ENCODE results near the gene HNRNPUL2.
"Not testable (repeated sequence)": the region's sequence is repeated elsewhere in the genome, so short reads cannot be mapped to it uniquely, and the experiment has no call there.

The HNRNPUL2 gene

GRCh38 chr11:62705880-62706849 lies 21.1 kb downstream of the HNRNPUL2 start:
- Histone ChIP-seq H3K4ac (ENCODE audit: low read depth, low read length) (peak overlapping the region; percentile 24), H4K12ac (ENCODE audit: low read depth, low read length) (peak overlapping the region; percentile 13), H3K4me1 (ENCODE audit: control insufficient read depth in 1 of 2, insufficient read depth in 2 of 2, low read length in 2 of 2) (peaks cover 25 to 30% of the 10 kb centered on the region in 2 experiments), H3K79me1 (ENCODE audit: low read length) (peaks cover 22% of the 10 kb centered on the region), H3K36me3 (ENCODE audit: control insufficient read depth in 1 of 2, insufficient read depth in 2 of 2, low read length in 2 of 2) (peaks cover 4 to 14% of the 10 kb centered on the region in 2 experiments), H3K9me3 (ENCODE audit: insufficient read depth, low read depth, low read length) (no peaks in the 10 kb centered on the region), H4K8ac (ENCODE audit: low read depth, low read length) (peak overlapping the region; percentile 30), H3K4me2 (ENCODE audit: low read length) (peak overlapping the region; percentile 94), H2BK12ac (ENCODE audit: low read length) (no peak overlapping the region), H4K91ac (ENCODE audit: low read depth, low read length) (no peak overlapping the region), H3K4me3 (ENCODE audit: low read depth, low read length) (peak overlapping the region; percentile 85), H2AFZ (ENCODE audit: insufficient read depth, low read length, poor library complexity) (peak overlapping the region; percentile 86), H3K27ac (ENCODE audit: low read depth, low read length) (peak overlapping the region; percentile 76), H3K9ac (ENCODE audit: low read length) (peak overlapping the region; percentile 35), H3K14ac (ENCODE audit: low read length) (peak overlapping the region; percentile 46), H3K79me2 (ENCODE audit: control insufficient read depth, insufficient read depth, low read length, poor library complexity) (peaks cover 10% of the 10 kb centered on the region), H2BK5ac (ENCODE audit: low read depth, low read length, poor library complexity) (peak overlapping the region; percentile 3), H2AK5ac (ENCODE audit: low read length) (peak overlapping the region; percentile 53), H3K27me3 (ENCODE audit: insufficient read depth, low read length) (no peaks in the 10 kb centered on the region), H3K23ac (ENCODE audit: low read length) (no peak overlapping the region), H3K18ac (ENCODE audit: low read length) (peak overlapping the region; percentile 57), H2BK120ac (ENCODE audit: insufficient read depth, low read length, poor library complexity) (peak overlapping the region; percentile 38)
- no CpG with 5 or more reads among the region's 73 CpGs for WGBS (ENCODE audit: extremely low coverage, insufficient coverage, insufficient read length)
- DNase-seq: peak; percentile 95 to 98

GRCh38 chr11:62705413-62705812 lies 21.8 kb downstream of the HNRNPUL2 start:
- no CpG with 5 or more reads among the region's 7 CpGs for whole genome bisulfite sequencing (ENCODE audit: extremely low coverage, insufficient coverage, insufficient read length)
- H4K12ac ChIP-seq (ENCODE audit: low read depth, low read length): no peak overlapping the region
- H3K9me3 ChIP-seq (ENCODE audit: insufficient read depth, low read depth, low read length): no peaks in the 10 kb centered on the region
- H3K18ac ChIP-seq (ENCODE audit: low read length): peak overlapping the region; percentile 58
- peak overlapping the region; percentile 38 for H4K8ac ChIP-seq (ENCODE audit: low read depth, low read length)
- H3K4me1 ChIP-seq (ENCODE audit: control insufficient read depth in 1 of 2, insufficient read depth in 2 of 2, low read length in 2 of 2): peaks cover 25 to 30% of the 10 kb centered on the region in 2 experiments
- H3K14ac ChIP-seq (ENCODE audit: low read length): peak overlapping the region; percentile 46
- H3K27ac ChIP-seq (ENCODE audit: low read depth, low read length): peak overlapping the region; percentile 58
- peaks cover 7 to 15% of the 10 kb centered on the region in 2 experiments for H3K36me3 ChIP-seq (ENCODE audit: control insufficient read depth in 1 of 2, insufficient read depth in 2 of 2, low read length in 2 of 2)
- no peak overlapping the region for H2BK5ac ChIP-seq (ENCODE audit: low read depth, low read length, poor library complexity)
- no peak overlapping the region for H3K23ac ChIP-seq (ENCODE audit: low read length)
- peak overlapping the region; percentile 85 for H3K4me3 ChIP-seq (ENCODE audit: low read depth, low read length)
- peak overlapping the region; percentile 35 for H3K9ac ChIP-seq (ENCODE audit: low read length)
- DNase-seq: no peak
- peak overlapping the region; percentile 7 for H2AFZ ChIP-seq (ENCODE audit: insufficient read depth, low read length, poor library complexity)
- no peak overlapping the region for H2BK12ac ChIP-seq (ENCODE audit: low read length)
- H2BK120ac ChIP-seq (ENCODE audit: insufficient read depth, low read length, poor library complexity): no peak overlapping the region
- peak overlapping the region; percentile 63 for H3K4me2 ChIP-seq (ENCODE audit: low read length)
- H3K79me1 ChIP-seq (ENCODE audit: low read length): peaks cover 22% of the 10 kb centered on the region
- peak overlapping the region; percentile 55 for H2AK5ac ChIP-seq (ENCODE audit: low read length)
- H3K4ac ChIP-seq (ENCODE audit: low read depth, low read length): peak overlapping the region; percentile 18
- peaks cover 10% of the 10 kb centered on the region for H3K79me2 ChIP-seq (ENCODE audit: control insufficient read depth, insufficient read depth, low read length, poor library complexity)
- peak overlapping the region; percentile 1 for H4K91ac ChIP-seq (ENCODE audit: low read depth, low read length)
- H3K27me3 ChIP-seq (ENCODE audit: insufficient read depth, low read length): no peaks in the 10 kb centered on the region

GRCh38 chr11:62703921-62704320 lies 23.3 kb downstream of the HNRNPUL2 start:
- not testable (repeated sequence) for H4K12ac ChIP-seq (ENCODE audit: low read depth, low read length); H2BK12ac ChIP-seq (ENCODE audit: low read length); H3K4me2 ChIP-seq (ENCODE audit: low read length); H3K79me2 ChIP-seq (ENCODE audit: control insufficient read depth, insufficient read depth, low read length, poor library complexity); H2BK5ac ChIP-seq (ENCODE audit: low read depth, low read length, poor library complexity); H3K23ac ChIP-seq (ENCODE audit: low read length); H2BK120ac ChIP-seq (ENCODE audit: insufficient read depth, low read length, poor library complexity); H3K4ac ChIP-seq (ENCODE audit: low read depth, low read length); DNase-seq; H3K9me3 ChIP-seq (ENCODE audit: insufficient read depth, low read depth, low read length); H3K4me3 ChIP-seq (ENCODE audit: low read depth, low read length); H2AK5ac ChIP-seq (ENCODE audit: low read length); H3K27me3 ChIP-seq (ENCODE audit: insufficient read depth, low read length); H3K14ac ChIP-seq (ENCODE audit: low read length); H2AFZ ChIP-seq (ENCODE audit: insufficient read depth, low read length, poor library complexity); H4K8ac ChIP-seq (ENCODE audit: low read depth, low read length); H4K91ac ChIP-seq (ENCODE audit: low read depth, low read length); H3K9ac ChIP-seq (ENCODE audit: low read length); H3K18ac ChIP-seq (ENCODE audit: low read length); H3K27ac ChIP-seq (ENCODE audit: low read depth, low read length)
- Histone ChIP-seq H3K79me1 (ENCODE audit: low read length) (peaks cover 13% of the 10 kb centered on the region), H3K36me3 (ENCODE audit: control insufficient read depth in 1 of 2, insufficient read depth in 2 of 2, low read length in 2 of 2) (peaks cover 9 to 14% of the 10 kb centered on the region in 2 experiments), H3K4me1 (ENCODE audit: control insufficient read depth in 1 of 2, insufficient read depth in 2 of 2, low read length in 2 of 2) (peaks cover 23 to 25% of the 10 kb centered on the region in 2 experiments)
- no CpG with 5 or more reads among the region's 4 CpGs for WGBS (ENCODE audit: extremely low coverage, insufficient coverage, insufficient read length)

- WGBS (ENCODE audit: extremely low coverage, insufficient coverage, insufficient read length): no CpG with 5 or more reads among the region's 11 CpGs
Measured at GRCh38 chr11:62702246-62702645, 25.0 kb downstream of the HNRNPUL2 start.

More at GRCh38 chr11:62702246-62702645, 25.0 kb downstream of the HNRNPUL2 start:
- no peak overlapping the region for H3K4me3 ChIP-seq (ENCODE audit: low read depth, low read length)
- H3K27me3 ChIP-seq (ENCODE audit: insufficient read depth, low read length): no peaks in the 10 kb centered on the region
- H3K4me1 ChIP-seq (ENCODE audit: control insufficient read depth in 1 of 2, insufficient read depth in 2 of 2, low read length in 2 of 2): peaks cover 12% of the 10 kb centered on the region in 2 experiments
- no peak overlapping the region for H2BK120ac ChIP-seq (ENCODE audit: insufficient read depth, low read length, poor library complexity)
- no peak overlapping the region for H2AFZ ChIP-seq (ENCODE audit: insufficient read depth, low read length, poor library complexity)
- peaks cover 9 to 14% of the 10 kb centered on the region in 2 experiments for H3K36me3 ChIP-seq (ENCODE audit: control insufficient read depth in 1 of 2, insufficient read depth in 2 of 2, low read length in 2 of 2)
- H3K9me3 ChIP-seq (ENCODE audit: insufficient read depth, low read depth, low read length): no peaks in the 10 kb centered on the region
- peak; percentile 79 to 88 for DNase-seq
- H4K91ac ChIP-seq (ENCODE audit: low read depth, low read length): no peak overlapping the region
- no peak overlapping the region for H4K12ac ChIP-seq (ENCODE audit: low read depth, low read length)
- no peak overlapping the region for H3K9ac ChIP-seq (ENCODE audit: low read length)
- H3K18ac ChIP-seq (ENCODE audit: low read length): no peak overlapping the region
- H2BK5ac ChIP-seq (ENCODE audit: low read depth, low read length, poor library complexity): no peak overlapping the region
- no peak overlapping the region for H2BK12ac ChIP-seq (ENCODE audit: low read length)
- H3K23ac ChIP-seq (ENCODE audit: low read length): no peak overlapping the region
- no peak overlapping the region for H3K27ac ChIP-seq (ENCODE audit: low read depth, low read length)
- H3K4ac ChIP-seq (ENCODE audit: low read depth, low read length): no peak overlapping the region
- H3K79me1 ChIP-seq (ENCODE audit: low read length): peaks cover 7% of the 10 kb centered on the region
- peaks cover 2% of the 10 kb centered on the region for H3K79me2 ChIP-seq (ENCODE audit: control insufficient read depth, insufficient read depth, low read length, poor library complexity)
- no peak overlapping the region for H4K8ac ChIP-seq (ENCODE audit: low read depth, low read length)
- no peak overlapping the region for H3K4me2 ChIP-seq (ENCODE audit: low read length)
- no peak overlapping the region for H2AK5ac ChIP-seq (ENCODE audit: low read length)
- H3K14ac ChIP-seq (ENCODE audit: low read length): no peak overlapping the region

All from trophoblast cell (in vitro differentiated cells and primary cell).